ENCODE measurements around the gene CFAP221. TPM values are rescaled to one million over a fixed set of nuclear protein-coding genes. Genes with fewer than 3 reads are reported as not detected.

CFAP221 gene
- total RNA-seq, 1 donor from 2014 or later: 33.9 TPM

- no peak for DNase-seq
- Histone ChIP-seq H3K9me3 (no peaks in the 10 kb centered on the region), H3K27me3 (ENCODE audit: low read depth) (no peaks in the 10 kb centered on the region), H3K36me3 (no peaks in the 10 kb centered on the region), H3K27ac (no peak overlapping the region), H3K4me3 (no peak overlapping the region), H3K4me1 (peaks cover 7% of the 10 kb centered on the region)
- TF ChIP-seq CTCF (IDR thresholded peaks at IDR 0.05): no peak
- intact Hi-C loops (cut with DNase I): no loop called here
- no peak for ATAC-seq
Observed at GRCh38 chr2:119583291-119583690, 39.0 kb downstream of the CFAP221 start.

- Histone ChIP-seq H3K9me3 (no peaks in the 10 kb centered on the region), H3K27ac (no peak overlapping the region), H3K4me1 (peaks cover 7% of the 10 kb centered on the region), H3K4me3 (no peak overlapping the region), H3K36me3 (no peaks in the 10 kb centered on the region), H3K27me3 (ENCODE audit: low read depth) (no peaks in the 10 kb centered on the region)
- TF ChIP-seq CTCF (IDR thresholded peaks at IDR 0.05): no peak
- DNase-seq (no peak), ATAC-seq (no peak)
- intact Hi-C loops (cut with DNase I): no loop called here
Observed at GRCh38 chr2:119584469-119584868, 40.2 kb downstream of the CFAP221 start.

- Histone ChIP-seq H3K36me3 (no peaks in the 10 kb centered on the region), H3K4me3 (no peak overlapping the region), H3K27me3 (ENCODE audit: low read depth) (no peaks in the 10 kb centered on the region), H3K4me1 (no peaks in the 10 kb centered on the region), H3K9me3 (no peaks in the 10 kb centered on the region), H3K27ac (no peak overlapping the region)
- no peak for TF ChIP-seq CTCF (IDR thresholded peaks at IDR 0.05)
- DNase-seq (no peak), ATAC-seq (peak; percentile 39 to 81)
- intact Hi-C loops (cut with DNase I): no loop called here
Observed at GRCh38 chr2:119586085-119586484, 41.8 kb downstream of the CFAP221 start.

- no peak for TF ChIP-seq CTCF (IDR thresholded peaks at IDR 0.05)
- DNase-seq (no peak), ATAC-seq (no peak)
- Histone ChIP-seq H3K4me3 (no peak overlapping the region), H3K27ac (no peak overlapping the region), H3K36me3 (no peaks in the 10 kb centered on the region), H3K4me1 (no peaks in the 10 kb centered on the region), H3K27me3 (ENCODE audit: low read depth) (no peaks in the 10 kb centered on the region), H3K9me3 (no peaks in the 10 kb centered on the region)
- intact Hi-C loops (cut with DNase I): no loop called here
Observed at GRCh38 chr2:119590873-119591272, 46.6 kb downstream of the CFAP221 start.

GRCh38 chr2:119591523-119591922 lies 47.3 kb downstream of the CFAP221 start:
- Histone ChIP-seq H3K27me3 (ENCODE audit: low read depth) (no peaks in the 10 kb centered on the region), H3K4me3 (no peak overlapping the region), H3K4me1 (no peaks in the 10 kb centered on the region), H3K9me3 (no peaks in the 10 kb centered on the region), H3K36me3 (no peaks in the 10 kb centered on the region), H3K27ac (no peak overlapping the region)
- DNase-seq: no peak
- intact Hi-C loops (cut with DNase I): no loop called here
- no peak for TF ChIP-seq CTCF (IDR thresholded peaks at IDR 0.05)
- ATAC-seq: no peak

- no peak for ATAC-seq
- H3K27ac ChIP-seq: no peak overlapping the region
- no peak for DNase-seq
- intact Hi-C loops (cut with DNase I): no loop called here
- no peaks in the 10 kb centered on the region for H3K9me3 ChIP-seq
- H3K4me1 ChIP-seq: no peaks in the 10 kb centered on the region
- H3K4me3 ChIP-seq: no peak overlapping the region
- TF ChIP-seq CTCF (IDR thresholded peaks at IDR 0.05): no peak
- no peaks in the 10 kb centered on the region for H3K36me3 ChIP-seq
- H3K27me3 ChIP-seq (ENCODE audit: low read depth): no peaks in the 10 kb centered on the region
Observed at GRCh38 chr2:119592436-119592835, 48.2 kb downstream of the CFAP221 start.

Data from lower lobe of right lung (tissue), 2 donors.